NOMO-1 (cell line): ENCODE measurements around the gene IRX5.

Experiments
- DNase-seq, 2 experiments: peaks; one replicate each; lab custom pipeline; 2025; ENCODE audit not compliant: unreplicated experiment in 2 of 2; lab: John Stamatoyannopoulos, UW

The IRX5 gene

DNA sequence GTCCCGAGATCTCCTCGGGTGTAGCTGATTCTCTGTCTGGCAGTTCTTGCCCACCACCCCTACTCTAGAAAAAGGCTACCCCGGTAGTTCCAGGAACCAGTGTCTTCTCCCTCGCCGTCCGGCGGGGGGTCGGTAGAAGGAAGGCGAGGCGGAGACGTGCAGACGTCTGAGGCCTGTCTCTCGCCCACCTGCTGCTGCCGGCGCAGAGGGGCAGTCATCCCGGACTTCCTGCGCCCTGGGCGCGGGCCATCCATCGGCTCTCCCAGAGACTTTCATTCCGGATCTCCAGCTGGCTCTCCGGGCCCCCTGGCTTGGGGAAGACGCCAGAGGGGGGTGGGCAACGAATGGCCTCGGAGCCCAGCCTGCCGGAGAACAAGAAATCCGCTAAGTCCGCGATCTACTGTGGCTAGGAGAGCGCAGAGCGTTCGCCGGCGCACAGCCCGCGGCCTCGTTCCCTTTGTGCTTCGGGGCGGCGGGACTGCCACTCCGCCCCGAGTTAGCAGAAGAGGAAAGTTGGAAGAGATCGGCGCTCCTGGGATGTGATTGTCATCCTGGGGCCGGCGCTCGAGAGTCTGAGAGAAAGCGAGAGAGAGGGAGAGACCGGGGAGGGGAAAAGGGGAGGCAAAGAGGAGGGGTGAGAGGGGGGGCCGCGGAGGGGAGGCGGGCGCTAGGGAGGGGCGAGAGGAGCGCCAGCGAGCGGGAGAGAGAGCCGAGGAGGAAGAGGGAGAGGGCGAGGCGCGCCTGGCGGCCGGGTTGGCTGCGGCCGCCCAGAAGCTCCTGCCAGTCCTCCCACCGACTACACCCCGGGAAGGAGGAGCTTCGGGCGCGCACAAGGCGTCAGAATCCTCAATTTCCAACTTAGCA lies at the start of gene IRX5:
TSS of gene IRX5 (plus strand) at position 861 of the 864 bp plus-strand sequence. CDS start 334 bp downstream, outside the sequence.
- peak; percentile 93 to 97 for DNase-seq

- no peak for DNase-seq
Observed at GRCh38 chr16:54882556-54882955, 48.1 kb upstream of the IRX5 start.

- DNase-seq: no peak
Observed at GRCh38 chr16:54883358-54883757, 47.3 kb upstream of the IRX5 start.

- DNase-seq: no peak
Observed at GRCh38 chr16:54886078-54886477, 44.6 kb upstream of the IRX5 start.

DNA sequence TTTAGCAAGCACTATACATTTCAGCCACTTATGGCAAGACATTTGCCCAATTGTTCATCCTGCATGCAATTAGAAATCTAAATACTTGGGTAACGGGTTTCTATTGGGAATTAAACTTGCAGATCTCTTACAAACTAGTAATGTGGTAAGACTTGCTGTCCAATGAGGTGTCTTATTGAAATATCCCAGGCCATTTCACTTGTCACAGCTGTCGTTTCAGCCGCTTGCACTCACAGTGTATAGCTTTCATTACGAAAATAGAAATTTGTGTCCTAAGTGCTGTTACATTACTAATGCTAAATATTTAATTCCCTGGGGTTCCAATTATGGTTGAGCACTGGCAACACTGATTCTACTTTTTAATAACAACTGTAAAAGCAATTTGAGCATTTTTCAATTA lies 40.3 kb upstream of the IRX5 start:
- DNase-seq: no peak

DNA sequence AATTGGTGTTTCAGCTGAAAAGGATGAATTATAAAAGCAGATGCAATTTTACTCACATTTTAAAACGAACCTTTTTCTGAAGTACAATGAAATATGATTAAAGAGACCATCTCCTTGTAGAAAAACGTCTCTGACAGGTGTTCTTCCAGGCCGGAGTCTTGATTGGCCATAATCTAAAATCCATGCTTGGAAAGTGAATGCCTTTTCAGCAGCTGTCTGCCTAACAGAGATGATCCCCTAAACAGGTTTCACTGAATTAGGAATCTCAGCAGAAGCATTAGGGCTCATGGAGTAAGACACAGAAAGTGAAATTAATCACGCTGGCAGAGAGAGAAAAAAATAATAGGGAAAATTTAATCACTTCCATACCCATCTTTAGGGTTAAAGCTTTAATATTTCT lies 39.3 kb upstream of the IRX5 start:
- DNase-seq: no peak

DNA sequence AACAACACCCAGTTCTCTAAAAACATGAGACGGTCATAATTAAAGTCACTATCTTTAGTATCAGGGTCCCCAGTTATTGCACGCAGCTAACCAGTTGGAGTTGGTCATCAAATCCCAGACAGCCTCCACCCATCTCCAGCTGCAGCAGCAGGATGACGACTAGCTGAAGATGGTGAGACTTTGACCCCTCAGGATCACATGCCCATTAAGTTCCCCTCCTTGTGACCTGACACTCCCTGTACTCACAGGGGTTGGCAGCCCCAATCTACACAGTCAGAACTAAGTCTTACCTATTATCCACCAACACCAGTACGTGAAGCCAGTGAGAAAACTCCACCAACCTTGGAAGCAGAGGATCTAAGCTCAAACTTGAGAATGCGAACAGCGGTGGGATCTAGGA lies 37.7 kb upstream of the IRX5 start:
- no peak for DNase-seq

DNA sequence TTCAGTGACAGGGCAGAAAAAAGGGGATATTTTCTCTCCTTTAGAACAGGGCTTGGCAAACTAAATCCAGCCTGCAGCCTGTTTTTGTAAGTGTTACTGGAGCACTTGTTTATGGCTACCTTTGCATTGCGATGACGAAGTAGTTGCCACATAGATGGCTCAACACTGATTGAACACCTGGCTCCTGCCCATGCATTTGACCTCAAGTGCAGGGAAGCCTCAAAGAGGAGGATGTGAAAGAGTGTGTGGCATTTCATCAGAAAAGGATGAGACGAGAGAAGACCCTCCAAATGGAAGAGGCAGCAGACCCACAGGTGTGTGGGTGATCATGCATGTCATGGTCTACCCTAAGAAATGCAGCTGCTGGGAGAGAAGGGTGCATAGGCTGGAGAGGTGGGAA lies 32.7 kb upstream of the IRX5 start:
- DNase-seq: no peak

- no peak for DNase-seq
Observed at GRCh38 chr16:54901606-54902005, 29.1 kb upstream of the IRX5 start.

GRCh38 chr16:54903047-54903446 lies 27.6 kb upstream of the IRX5 start:
- no peak for DNase-seq

- no peak for DNase-seq
Observed at GRCh38 chr16:54911079-54911478, 19.6 kb upstream of the IRX5 start.

DNA sequence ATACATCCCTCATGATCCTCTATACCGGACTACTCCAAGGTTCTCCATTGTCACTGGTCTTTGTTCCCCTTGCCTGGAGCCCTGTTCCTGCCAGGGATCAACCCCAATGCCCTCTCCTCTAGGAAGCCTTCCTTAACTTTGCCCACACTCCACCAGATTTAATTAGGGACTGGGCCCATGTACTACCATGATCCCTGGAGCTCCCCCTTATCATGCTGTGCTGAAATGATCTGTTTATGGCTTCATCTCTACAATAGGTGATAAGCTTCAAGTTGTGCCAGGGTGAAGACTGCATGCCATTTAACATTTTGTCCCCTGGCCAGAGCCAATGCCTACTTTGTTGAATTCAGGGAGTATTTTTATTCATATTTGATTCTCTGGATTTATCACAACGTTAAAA lies 17.9 kb upstream of the IRX5 start:
- DNase-seq: no peak

DNA sequence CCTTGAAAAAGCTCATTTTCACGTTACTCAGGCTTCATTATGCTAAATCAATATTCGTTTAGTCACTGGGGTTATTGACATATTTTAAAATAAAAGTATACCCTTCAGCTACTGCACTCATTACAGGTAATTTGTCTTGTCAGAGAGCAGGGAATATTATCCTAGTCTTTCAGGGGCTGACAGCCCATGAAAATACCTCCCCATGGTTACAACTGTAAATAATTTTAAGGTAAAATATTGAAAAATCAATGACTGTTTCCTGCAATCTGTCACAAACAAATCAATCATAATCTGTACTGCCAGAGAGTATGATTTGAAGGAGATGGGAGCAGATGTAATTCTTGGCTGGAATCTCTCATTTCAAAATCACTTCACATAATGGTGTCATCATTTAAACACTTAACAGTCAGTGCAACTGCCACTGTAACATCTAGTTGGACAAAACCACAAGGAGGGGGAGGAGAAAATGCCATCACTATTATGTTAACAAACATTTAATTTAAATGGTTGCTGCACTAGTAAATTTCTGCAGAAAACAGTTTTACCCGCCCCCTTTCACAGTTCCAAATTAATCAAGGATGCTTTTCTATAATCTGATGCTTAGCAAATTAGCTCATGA lies 9.3 kb upstream of the IRX5 start:
- peak; percentile 65 to 74 for DNase-seq

GRCh38 chr16:54923055-54923473 lies 7.6 kb upstream of the IRX5 start:
- DNase-seq: peak; percentile 73 to 86

GRCh38 chr16:54923988-54924387 lies 6.7 kb upstream of the IRX5 start:
- DNase-seq: no peak

DNA sequence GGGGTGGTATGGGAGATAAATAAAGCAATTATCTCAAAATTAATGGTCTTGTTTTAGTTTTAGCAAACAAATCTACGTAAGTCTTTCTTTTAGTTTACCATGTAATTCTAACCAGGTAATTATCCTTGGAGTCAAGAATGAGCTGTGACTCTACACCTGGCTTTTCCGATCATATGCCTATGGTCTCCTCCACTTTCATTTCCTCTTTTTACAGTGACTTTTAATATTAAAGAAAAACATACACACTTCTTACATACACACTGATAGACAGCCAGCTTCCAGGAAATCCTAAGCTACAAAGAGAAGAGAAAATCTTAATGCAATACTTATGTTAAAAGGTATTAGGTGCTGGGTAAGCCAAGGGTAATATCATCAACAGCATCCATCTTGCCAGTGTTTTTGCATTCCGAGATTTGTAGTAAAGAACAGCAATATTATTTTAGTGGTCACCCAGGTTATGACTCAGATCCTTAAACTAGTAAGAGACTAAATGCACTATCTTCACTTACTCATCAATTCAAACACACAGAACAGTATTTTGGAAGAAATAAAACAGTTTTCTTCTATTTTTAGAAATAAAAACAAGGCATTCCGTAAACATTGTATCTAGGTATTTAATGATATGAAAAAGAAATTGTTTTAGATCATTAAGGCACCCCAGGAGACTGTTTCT lies 4.4 kb upstream of the IRX5 start:
- DNase-seq: peak in 1 of 2 experiments; percentile 74

- DNase-seq: no peak
Observed at GRCh38 chr16:54927125-54928015, 3.3 kb upstream of the IRX5 start.

DNA sequence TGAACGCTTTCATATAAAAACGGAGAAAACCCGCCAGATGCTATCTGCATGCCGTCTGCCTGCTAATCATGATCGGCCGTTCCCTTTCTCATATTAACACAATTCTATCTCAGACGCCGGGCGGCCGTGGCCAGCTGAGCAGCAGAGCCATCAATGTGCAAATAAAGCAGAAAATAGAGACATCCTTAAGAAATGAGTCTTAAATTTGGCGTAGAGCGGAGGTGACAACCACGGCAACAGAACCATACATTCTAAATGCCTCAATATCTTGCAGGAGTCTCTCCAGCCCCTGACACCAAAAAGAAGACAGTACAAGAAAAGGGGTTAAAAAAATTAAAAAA lies 2.7 kb upstream of the IRX5 start:
- peak; percentile 30 to 55 for DNase-seq

GRCh38 chr16:54928411-54929089 lies 2.1 kb upstream of the IRX5 start:
- DNase-seq: peak; percentile 77 to 90
